A549 (cell line): Measurements from ENCODE around the gene ACTR2. TPM values are rescaled to one million over a fixed set of nuclear protein-coding genes. Genes with fewer than 3 reads are reported as not detected.

ENCODE experiments used
- ATAC-seq, 2 experiments: fragments of 200-7000 bp in 1 of 2; fragments of >200 bp in 1 of 2; cut with Nextera tagmentation in 1 of 2; cut with Tn5 transposase in 1 of 2; 3 replicates each; pipeline versions ENCODE4 v1.8.0 to v1.9.1; 2018 to 2020; ENCODE audit warnings: mild to moderate bottlenecking in 1 of 2, moderate library complexity in 1 of 2
- CTCF ChIA-PET: fragments of 300-600 bp; sonication (Branson Sonifier 250); formaldehyde crosslinking; extraction: SDS; loops from one replicate; lab custom pipeline; 2021; ENCODE audit warnings: antibody characterized with exemption, inconsistent platforms; lab: Yijun Ruan, JAX
- POLR2A ChIA-PET: fragments of 350-600 bp; formaldehyde crosslinking; extraction: SDS; loops from one replicate; lab custom pipeline; 2021; ENCODE audit warnings: antibody characterized with exemption, inconsistent platforms; lab: Yijun Ruan, JAX
- DNase-seq, 2 experiments: peaks; one replicate each; pipeline versions ENCODE4 v3.0.0 to v3.0.0-alpha.2; 2011 to 2016; ENCODE audit warnings: low read depth in 1 of 2, low spot score in 1 of 2
- FAIRE-seq: peaks from 2 replicates; lab custom pipeline; 2011; peaks lifted over from hg19 to GRCh38; lab: Jason Lieb, UNC
- H3K27ac ChIP-seq, 2 experiments: fragments of >200 bp; sonication (Bioruptor Twin); formaldehyde crosslinking; 3 replicates each; pipeline ENCODE4 v1.5.1; 2016 to 2017
- H3K4me1 ChIP-seq: fragments of >200 bp; sonication (Bioruptor Twin); formaldehyde crosslinking; 3 replicates; pipeline ENCODE4 v1.6.1; 2016
- H3K4me2 ChIP-seq: fragments of >200 bp; sonication (Bioruptor Twin); formaldehyde crosslinking; 3 replicates; pipeline ENCODE4 v1.6.1; 2016
- H3K4me3 ChIP-seq: fragments of >200 bp; sonication (Bioruptor Twin); formaldehyde crosslinking; 3 replicates; pipeline ENCODE4 v1.5.1; 2016
- H3K9me3 ChIP-seq: fragments of >200 bp; sonication (Bioruptor Twin); formaldehyde crosslinking; 3 replicates; pipeline ENCODE4 v1.6.1; 2016
- ATOH8 ChIP-seq: fragments of 250-450 bp; sonication (Bioruptor Pico); IDR thresholded peaks from 2 replicates; pipeline ENCODE4 v1.5.0; 2020; ENCODE audit warnings: low read depth, mild to moderate bottlenecking, moderate library complexity
- BCL3 ChIP-seq: fragments of >200 bp; sonication (Bioruptor Twin); formaldehyde crosslinking; IDR thresholded peaks from 3 replicates; pipeline ENCODE4 v1.6.1; 2016
- BHLHE40 ChIP-seq: IDR thresholded peaks from 2 replicates; pipeline ENCODE4 v1.6.1; 2012; ENCODE audit warnings: low read depth, low read length, inconsistent platforms
- CEBPB ChIP-seq, 2 experiments: fragments of >200 bp in 1 of 2; sonication (Bioruptor Twin) in 1 of 2; formaldehyde crosslinking in 1 of 2; IDR thresholded peaks; 2 replicates each; pipeline ENCODE4 v1.6.1; 2012 to 2016
- CHD2 ChIP-seq: fragments of 150-350 bp; IDR thresholded peaks from 2 replicates; pipeline ENCODE4 v1.6.1; 2014; ENCODE audit warnings: low read length; ENCODE audit not compliant: partially characterized antibody
- CHD4 ChIP-seq: fragments of 200-600 bp; sonication (generic); IDR thresholded peaks from 2 replicates; pipeline ENCODE4 v1.6.1; 2016; ENCODE audit warnings: antibody characterized with exemption, mild to moderate bottlenecking, borderline replicate concordance
- E2F6 ChIP-seq: IDR thresholded peaks from 2 replicates; pipeline ENCODE4 v1.6.1; 2012; ENCODE audit warnings: low read depth, borderline replicate concordance
- EHF ChIP-seq: fragments of 250-450 bp; sonication (Bioruptor Pico); IDR thresholded peaks from 2 replicates; pipeline ENCODE4 v1.5.0; 2020; ENCODE audit warnings: mild to moderate bottlenecking
- FOSB ChIP-seq: fragments of 250-450 bp; sonication (Bioruptor Pico); IDR thresholded peaks from 2 replicates; pipeline ENCODE4 v1.5.0; 2020; ENCODE audit warnings: mild to moderate bottlenecking, moderate library complexity
- FOXS1 ChIP-seq: fragments of 250-450 bp; sonication (Bioruptor Pico); IDR thresholded peaks from 2 replicates; pipeline ENCODE4 v1.5.0; 2020; ENCODE audit warnings: mild to moderate bottlenecking, moderate library complexity
- HES2 ChIP-seq: fragments of >200 bp; sonication (Bioruptor Twin); formaldehyde crosslinking; IDR thresholded peaks from 2 replicates; pipeline ENCODE4 v1.6.1; 2016
- HEYL ChIP-seq: fragments of 250-450 bp; sonication (Bioruptor Pico); IDR thresholded peaks from 2 replicates; pipeline ENCODE4 v1.8.0; 2021; ENCODE audit warnings: mild to moderate bottlenecking, moderate library complexity
- KDM1A ChIP-seq: fragments of 200-600 bp; sonication (generic); IDR thresholded peaks from 2 replicates; pipeline ENCODE4 v1.6.1; 2016; ENCODE audit warnings: low read depth, mild to moderate bottlenecking
- MAZ ChIP-seq: fragments of 150-350 bp; IDR thresholded peaks from 2 replicates; pipeline ENCODE4 v1.6.1; 2014; ENCODE audit warnings: antibody characterized with exemption, low read depth, low read length, borderline replicate concordance
- RARB ChIP-seq: fragments of 250-450 bp; sonication (Bioruptor Pico); IDR thresholded peaks from 2 replicates; pipeline ENCODE4 v1.8.0; 2021; ENCODE audit warnings: mild to moderate bottlenecking, moderate library complexity
- RFX5 ChIP-seq: fragments of 450-650 bp; IDR thresholded peaks from 2 replicates; pipeline ENCODE4 v1.7.1; 2014; ENCODE audit warnings: antibody characterized with exemption, mild to moderate bottlenecking, moderate library complexity
- RNF2 ChIP-seq: fragments of 200-600 bp; sonication (generic); IDR thresholded peaks from 2 replicates; pipeline ENCODE4 v1.6.1; 2016; ENCODE audit warnings: low read depth, mild to moderate bottlenecking, antibody characterized with exemption, moderate library complexity, borderline replicate concordance
- SREBF2 ChIP-seq: fragments of 450-650 bp; IDR thresholded peaks from 2 replicates; pipeline ENCODE4 v1.6.1; 2014; ENCODE audit warnings: mild to moderate bottlenecking, moderate library complexity
- USF2 ChIP-seq: fragments of 450-650 bp; IDR thresholded peaks from 2 replicates; pipeline ENCODE4 v1.6.1; 2014; ENCODE audit warnings: antibody characterized with exemption
- ZSCAN20 ChIP-seq: fragments of 250-450 bp; sonication (Bioruptor Pico); IDR thresholded peaks from 2 replicates; pipeline ENCODE4 v1.8.0; 2022; ENCODE audit warnings: mild to moderate bottlenecking, moderate library complexity
- whole genome bisulfite sequencing: methylation state at CpG from one replicate; pipeline ENCODE4 v1.1.6; 2017; ENCODE audit errors: missing lambda C conversion rate; 5-methylcytosine and 5-hydroxymethylcytosine counted together
- polyA plus RNA-seq, 4 experiments: library from polyadenylated mRNA; depleted of rRNA in 3 of 4; stranded (reverse); fragments of >200 nt; fragmentation: RNase III in 1 of 4; extraction: RNeasy Plus Mini Kit Qiagen cat#74134 plus additional on column Dnase treatment in 1 of 4; gene quantifications; 2 replicates in 3 of 4; 3 replicates in 1 of 4; pipeline ENCODE4 v1.2.3, GENCODE V29; 2011 to 2017

The ACTR2 gene
- polyA plus RNA-seq, 2 of the 4 experiments (the other 2 are of a cell fraction) = 270 to 278 TPM

- Histone ChIP-seq H3K4me1 (no peaks in the 10 kb centered on the region), H3K4me2 (no peak overlapping the region), H3K27ac (no peak overlapping the region), H3K4me3 (no peak overlapping the region), H3K9me3 (no peaks in the 10 kb centered on the region)
- 93% methylated on average over 51 of the region's 52 CpGs for whole genome bisulfite sequencing
- TF ChIP-seq HEYL (no peak), RARB (CRISPR knock-in tag) (no peak), BHLHE40 (no peak), FOXS1 (CRISPR knock-in tag) (no peak), BCL3 (no peak), RFX5 (no peak), USF2 (no peak), ZSCAN20 (CRISPR knock-in tag) (no peak), HES2 (no peak), CEBPB (IDR thresholded peaks at IDR 0.05) (no peak)
- ATAC-seq (no peak), DNase-seq (no peak), FAIRE-seq (no peak)
- ChIA-PET POLR2A (no interaction called here), CTCF (interaction anchor here (0.9 to 1.9 kb wide), 3 partner anchors 16 to 50 kb away, joined by 3 to 4 read pairs (median 3); no protein-coding TSS in a partner anchor)
Measured at GRCh38 chr2:65313126-65313953, 85.7 kb downstream of the ACTR2 start.

GRCh38 chr2:65313954-65314256 lies 86.3 kb downstream of the ACTR2 start:
- FAIRE-seq (no peak), ATAC-seq (no peak), DNase-seq (no peak)
- H3K4me1 ChIP-seq = peaks cover 2% of the 10 kb centered on the region; the same call in 2 of the 3 replicates
- no peak overlapping the region for H3K4me2 ChIP-seq
- H3K9me3 ChIP-seq = no peaks in the 10 kb centered on the region
- ChIA-PET CTCF (interaction anchor here (0.9 kb wide), 1 partner anchor 49 kb away, joined by 3 read pairs; no protein-coding TSS in a partner anchor), POLR2A (no interaction called here)
- no peak overlapping the region for H3K27ac ChIP-seq
- TF ChIP-seq CHD2 (no peak), E2F6 (no peak), MAZ (no peak), KDM1A (no peak), EHF (no peak), RNF2 (no peak), SREBF2 (no peak), ATOH8 (CRISPR knock-in tag) (no peak), CHD4 (no peak), FOSB (CRISPR knock-in tag) (no peak), BHLHE40 (no peak)
- no peak overlapping the region for H3K4me3 ChIP-seq
- 97% methylated on average over 24 of the region's 24 CpGs for WGBS
